GM23338 (cell line): ENCODE measurements around the gene RSPRY1. TPM values are rescaled to one million over a fixed set of nuclear protein-coding genes. Genes with fewer than 3 reads are reported as not detected.

Experiments
- ATAC-seq: fragments of 200-7000 bp; cut with Tn5 transposase; 3 replicates; pipeline ENCODE4 v1.9.1; 2020
- DNase-seq: peaks from one replicate; pipeline ENCODE4 v3.0.0-alpha.2; 2015; ENCODE audit warnings: low spot score
- H2AFZ ChIP-seq: fragments of 200-600 bp; sonication (generic); 2 replicates; pipeline ENCODE4 v1.8.0; 2016; ENCODE audit warnings: antibody characterized with exemption, mild to moderate bottlenecking, moderate library complexity
- H3F3A ChIP-seq: fragments of 200-600 bp; sonication (generic); replicated peaks from 2 replicates; pipeline ENCODE4 v1.8.0; 2017; ENCODE audit warnings: antibody characterized with exemption, mixed run types, low read depth
- H3K27ac ChIP-seq: fragments of 200-600 bp; sonication (generic); 2 replicates; pipeline ENCODE4 v1.6.1; 2016; ENCODE audit warnings: low read depth
- H3K27me3 ChIP-seq: fragments of 200-600 bp; sonication (generic); 2 replicates; pipeline ENCODE4 v1.8.0; 2016; ENCODE audit warnings: mild to moderate bottlenecking, mixed run types, moderate library complexity; ENCODE audit not compliant: insufficient read depth
- H3K36me3 ChIP-seq: fragments of 200-600 bp; sonication (generic); 2 replicates; pipeline ENCODE4 v1.8.0; 2016; ENCODE audit warnings: mild to moderate bottlenecking; ENCODE audit not compliant: insufficient read depth
- H3K4me1 ChIP-seq: fragments of 200-600 bp; sonication (generic); 2 replicates; pipeline ENCODE4 v1.8.0; 2016; ENCODE audit warnings: mild to moderate bottlenecking, moderate library complexity; ENCODE audit not compliant: insufficient read depth
- H3K4me2 ChIP-seq: fragments of 200-600 bp; sonication (generic); 2 replicates; pipeline ENCODE4 v1.7.1; 2017; ENCODE audit warnings: mixed run types
- H3K4me3 ChIP-seq: fragments of 200-600 bp; sonication (generic); 2 replicates; pipeline ENCODE4 v1.6.1; 2016; ENCODE audit warnings: mixed run types
- H3K79me2 ChIP-seq: fragments of 200-600 bp; sonication (generic); replicated peaks from 2 replicates; pipeline ENCODE4 v1.8.0; 2017; ENCODE audit warnings: mild to moderate bottlenecking; ENCODE audit not compliant: insufficient read depth
- H3K9me2 ChIP-seq: fragments of 200-600 bp; sonication (generic); 2 replicates; pipeline ENCODE4 v1.8.0; 2017; ENCODE audit not compliant: insufficient read depth
- H4K20me1 ChIP-seq: fragments of 200-600 bp; sonication (generic); replicated peaks from 2 replicates; pipeline ENCODE4 v1.8.0; 2017; ENCODE audit warnings: mild to moderate bottlenecking; ENCODE audit not compliant: insufficient read depth
- H3K27ac Mint-ChIP-seq: 2 replicates; pipeline ENCODE4 v1.8.0; 2020; ENCODE audit warnings: inconsistent platforms, mild to moderate bottlenecking, moderate library complexity, mixed read lengths
- H3K27me3 Mint-ChIP-seq: 3 replicates; pipeline ENCODE4 v1.8.0; 2022; ENCODE audit warnings: low read depth, mild to moderate bottlenecking, moderate library complexity, mixed read lengths, inconsistent platforms; ENCODE audit not compliant: insufficient read depth, poor library complexity
- H3K36me3 Mint-ChIP-seq: 3 replicates; pipeline ENCODE4 v1.8.0; 2021; ENCODE audit warnings: low read depth, mild to moderate bottlenecking, inconsistent platforms, moderate library complexity, mixed read lengths
- H3K4me1 Mint-ChIP-seq: 3 replicates; pipeline ENCODE4 v1.8.0; 2020; ENCODE audit warnings: mild to moderate bottlenecking, inconsistent platforms, mixed read lengths
- H3K4me3 Mint-ChIP-seq: 3 replicates; pipeline ENCODE4 v1.8.0; 2021; ENCODE audit warnings: moderate library complexity, mild to moderate bottlenecking, inconsistent platforms, mixed read lengths
- H3K9me3 Mint-ChIP-seq: 3 replicates; pipeline ENCODE4 v1.8.0; 2020; ENCODE audit warnings: moderate library complexity, mild to moderate bottlenecking, inconsistent platforms, mixed read lengths
- CREB1 ChIP-seq: fragments of 250-450 bp; sonication (Bioruptor Pico); IDR thresholded peaks from 2 replicates; pipeline ENCODE4 v1.5.0; 2020; ENCODE audit warnings: low read depth, mild to moderate bottlenecking, moderate library complexity
- CTCF ChIP-seq, 2 experiments: fragments of 200-600 bp in 1 of 2; sonication (generic) in 1 of 2; conservative IDR thresholded peaks; 2 replicates each; pipeline versions ENCODE4 v1.5.1 to v1.6.1; 2016 to 2017; ENCODE audit warnings: antibody characterized with exemption in 2 of 2, low read depth in 2 of 2, mild to moderate bottlenecking in 2 of 2, moderate library complexity in 1 of 2
- ETS1 ChIP-seq: IDR thresholded peaks from 2 replicates; pipeline ENCODE4 v1.6.1; 2016; ENCODE audit warnings: antibody characterized with exemption
- EZH2 ChIP-seq: fragments of 200-600 bp; sonication (generic); IDR thresholded peaks from one replicate; pipeline ENCODE4 v1.8.0; 2017; ENCODE audit warnings: antibody characterized with exemption, mild to moderate bottlenecking, low read depth; ENCODE audit not compliant: unreplicated experiment
- EZH2phosphoT487 ChIP-seq: fragments of 200-600 bp; sonication (generic); IDR thresholded peaks from one replicate; pipeline ENCODE4 v1.8.1; 2018; ENCODE audit warnings: antibody characterized with exemption; ENCODE audit not compliant: unreplicated experiment
- JUNB ChIP-seq: IDR thresholded peaks from one replicate; pipeline ENCODE4 v1.6.1; 2016; ENCODE audit warnings: antibody characterized with exemption; ENCODE audit not compliant: unreplicated experiment
- NANOG ChIP-seq: IDR thresholded peaks from 2 replicates; pipeline ENCODE4 v1.6.1; 2016; ENCODE audit warnings: antibody characterized with exemption, borderline replicate concordance
- POLR2AphosphoS5 ChIP-seq: IDR thresholded peaks from 2 replicates; pipeline ENCODE4 v1.6.1; 2016; ENCODE audit warnings: antibody characterized with exemption, low read depth
- STAT1 ChIP-seq: IDR thresholded peaks from one replicate; pipeline ENCODE4 v1.6.1; 2016; ENCODE audit warnings: antibody characterized with exemption; ENCODE audit not compliant: unreplicated experiment
- ZNF331 ChIP-seq: fragments of 250-450 bp; sonication (Bioruptor Pico); IDR thresholded peaks from 2 replicates; pipeline ENCODE4 v1.5.0; 2020; ENCODE audit warnings: low read depth, mild to moderate bottlenecking, moderate library complexity
- ZNF462 ChIP-seq: fragments of 250-450 bp; sonication (Bioruptor Pico); IDR thresholded peaks from 2 replicates; pipeline ENCODE4 v1.5.0; 2020; ENCODE audit warnings: mild to moderate bottlenecking, moderate library complexity
- polyA plus RNA-seq: library from polyadenylated mRNA; unstranded; fragments of >200 nt; fragmentation: Nextera tagmentation; extraction: Ambion mirVana; gene quantifications from 2 replicates; pipeline ENCODE4 v1.2.1, GENCODE V29; 2016
- total RNA-seq: library from RNA; depleted of rRNA; stranded (reverse); fragments of >200 nt; shearing (Covaris generic); gene quantifications from 2 replicates; pipeline ENCODE4 v1.2.3, GENCODE V29; 2014

Gene RSPRY1
- total and polyA plus RNA-seq, 2 experiments from 2014 or later: 25.8 to 35.9 TPM

GRCh38 chr16:57184887-57185445, 1.2 kb upstream of the RSPRY1 start (continued):
- TF ChIP-seq ZNF462 (CRISPR knock-in tag): no peak
- no peak for TF ChIP-seq EZH2phosphoT487
- no peak for TF ChIP-seq NANOG
- TF ChIP-seq ETS1: no peak
- no peak for TF ChIP-seq ZNF331 (CRISPR knock-in tag)

- Mint-ChIP-seq H3K27me3 (peaks cover 14% of the 10 kb centered on the region), H3K4me1 (peaks cover 40% of the 10 kb centered on the region), H3K9me3 (no peaks in the 10 kb centered on the region), H3K27ac (peak overlapping the region; percentile 94), H3K36me3 (no peaks in the 10 kb centered on the region), H3K4me3 (peak overlapping the region; percentile 96)
- Histone ChIP-seq H4K20me1 (peaks cover 10% of the 10 kb centered on the region), H3K27me3 (no peaks in the 10 kb centered on the region), H2AFZ (peak overlapping the region; percentile 83; the same call in 1 of the 2 replicates), H3K36me3 (no peaks in the 10 kb centered on the region), H3K9me2 (no peaks in the 10 kb centered on the region), H3K4me3 (peak overlapping the region; percentile 97), H3F3A (no peaks in the 10 kb centered on the region), H3K27ac (peak overlapping the region; percentile 87), H3K79me2 (peaks cover 85% of the 10 kb centered on the region), H3K4me1 (peaks cover 30% of the 10 kb centered on the region), H3K4me2 (peak overlapping the region; percentile 99)
- DNase-seq (peak; percentile 57), ATAC-seq (peak; percentile 37)
- TF ChIP-seq EZH2phosphoT487 (no peak), CREB1 (no peak), ETS1 (no peak), EZH2 (no peak), STAT1 (no peak), ZNF331 (CRISPR knock-in tag) (no peak), POLR2AphosphoS5 (no peak), CTCF (conservative IDR thresholded peaks at IDR 0.05; ENCODE audit: low read depth in 2 of 2) (no peak), JUNB (no peak)
Measured at GRCh38 chr16:57185446-57185944, 634 bp upstream of the RSPRY1 start.
